SK-N-SH treated with all-trans-retinoic acid at 6 μM for 48 hours (cell line): Measurements from ENCODE around the gene KCND1.
A peak's percentile ranks its signal among the peaks of the same experiment; 100 is the strongest.

Experiments used
- ATAC-seq: fragments of 200-7000 bp; cut with Tn5 transposase; 3 replicates; pipeline ENCODE4 v1.9.1; 2020; ENCODE audit warnings: mild to moderate bottlenecking, moderate library complexity
- ARNTL ChIP-seq: fragments of 450-650 bp; formaldehyde crosslinking; IDR thresholded peaks from 2 replicates; pipeline ENCODE4 v1.5.0; 2020; ENCODE audit warnings: low read depth, mild to moderate bottlenecking, moderate library complexity, borderline replicate concordance
- BACH2 ChIP-seq: fragments of 250-450 bp; sonication (Bioruptor Pico); IDR thresholded peaks from 2 replicates; pipeline ENCODE4 v1.9.0; 2021; ENCODE audit warnings: mild to moderate bottlenecking, borderline replicate concordance
- CREB5 ChIP-seq: fragments of 250-450 bp; sonication (Bioruptor Pico); IDR thresholded peaks from 2 replicates; pipeline ENCODE4 v1.5.1; 2020; ENCODE audit warnings: low read depth, mild to moderate bottlenecking, moderate library complexity
- CSDC2 ChIP-seq: fragments of 250-450 bp; sonication (Bioruptor Pico); IDR thresholded peaks from 2 replicates; pipeline ENCODE4 v1.5.0; 2020; ENCODE audit warnings: mild to moderate bottlenecking, moderate library complexity
- CSRNP3 ChIP-seq: fragments of 250-450 bp; sonication (Bioruptor Pico); IDR thresholded peaks from 2 replicates; pipeline ENCODE4 v1.5.1; 2021; ENCODE audit warnings: mild to moderate bottlenecking, moderate library complexity
- ESRRG ChIP-seq: fragments of 250-450 bp; sonication (Bioruptor Pico); IDR thresholded peaks from 2 replicates; pipeline ENCODE4 v1.6.1; 2021; ENCODE audit warnings: mild to moderate bottlenecking
- GLIS3 ChIP-seq: fragments of 250-450 bp; sonication (Bioruptor Pico); IDR thresholded peaks from 2 replicates; pipeline ENCODE4 v1.5.0; 2020; ENCODE audit warnings: mild to moderate bottlenecking, moderate library complexity
- ISL1 ChIP-seq: fragments of 250-450 bp; sonication (Bioruptor Pico); IDR thresholded peaks from 2 replicates; pipeline ENCODE4 v2.1.2; 2022; ENCODE audit warnings: mild to moderate bottlenecking, moderate library complexity
- OSR1 ChIP-seq: fragments of 250-450 bp; sonication (Bioruptor Pico); IDR thresholded peaks from 2 replicates; pipeline ENCODE4 v1.8.0; 2022; ENCODE audit warnings: moderate library complexity, mild to moderate bottlenecking, inconsistent platforms
- PATZ1 ChIP-seq: fragments of 250-450 bp; sonication (Bioruptor Pico); IDR thresholded peaks from 2 replicates; pipeline ENCODE4 v1.8.0; 2020; ENCODE audit warnings: mild to moderate bottlenecking, moderate library complexity, borderline replicate concordance
- POU6F1 ChIP-seq: fragments of 250-450 bp; sonication (Bioruptor Pico); IDR thresholded peaks from 2 replicates; pipeline ENCODE4 v1.8.0; 2021; ENCODE audit warnings: low read depth, mild to moderate bottlenecking, moderate library complexity, borderline replicate concordance
- SNAI2 ChIP-seq: fragments of 250-450 bp; sonication (Bioruptor Pico); IDR thresholded peaks from 2 replicates; pipeline ENCODE4 v1.5.0; 2020; ENCODE audit warnings: mild to moderate bottlenecking, moderate library complexity
- TCF4 ChIP-seq: fragments of 250-450 bp; sonication (Bioruptor Pico); IDR thresholded peaks from 2 replicates; pipeline ENCODE4 v1.8.0; 2021; ENCODE audit warnings: mild to moderate bottlenecking, moderate library complexity, borderline replicate concordance
- TOX ChIP-seq: fragments of 250-450 bp; sonication (Bioruptor Pico); IDR thresholded peaks from 2 replicates; pipeline ENCODE4 v1.8.0; 2021; ENCODE audit warnings: mild to moderate bottlenecking, moderate library complexity, borderline replicate concordance
- ZC3H10 ChIP-seq: fragments of 250-450 bp; sonication (Bioruptor Pico); IDR thresholded peaks from 2 replicates; pipeline ENCODE4 v1.5.1; 2021; ENCODE audit warnings: mild to moderate bottlenecking, moderate library complexity
- ZNF565 ChIP-seq: fragments of 450-650 bp; formaldehyde crosslinking; conservative IDR thresholded peaks from 2 replicates; pipeline ENCODE4 v1.5.0; 2020; ENCODE audit warnings: low read depth, mild to moderate bottlenecking, moderate library complexity
- ZNF70 ChIP-seq: fragments of 450-650 bp; formaldehyde crosslinking; IDR thresholded peaks from 2 replicates; pipeline ENCODE4 v1.5.0; 2020; ENCODE audit warnings: mild to moderate bottlenecking, moderate library complexity
- ZNF8 ChIP-seq: fragments of 450-650 bp; formaldehyde crosslinking; IDR thresholded peaks from 2 replicates; pipeline ENCODE4 v1.5.0; 2020; ENCODE audit warnings: mild to moderate bottlenecking, moderate library complexity

The KCND1 gene

GRCh38 chrX:48974033-48974432, 2.4 kb upstream of the KCND1 start (continued):
- no peak for TF ChIP-seq PATZ1
- no peak for TF ChIP-seq ZNF565
- no peak for TF ChIP-seq ESRRG (CRISPR knock-in tag)
- no peak for TF ChIP-seq ARNTL
- no peak for TF ChIP-seq GLIS3 (CRISPR knock-in tag)
- no peak for TF ChIP-seq OSR1 (CRISPR knock-in tag)
- no peak for TF ChIP-seq CSDC2 (CRISPR knock-in tag)

GRCh38 chrX:48972220-48973164, 848 bp upstream of the KCND1 start:
- ATAC-seq: peak; percentile 77
- TF ChIP-seq CSRNP3 (CRISPR knock-in tag): no peak
- TF ChIP-seq GLIS3 (CRISPR knock-in tag): no peak
- TF ChIP-seq TCF4: no peak
- no peak for TF ChIP-seq ZNF8 (CRISPR knock-in tag)
- TF ChIP-seq ISL1: no peak
- no peak for TF ChIP-seq POU6F1 (CRISPR knock-in tag)
- TF ChIP-seq SNAI2 (CRISPR knock-in tag): no peak
- TF ChIP-seq, all 23 proteins: peak for 0

GRCh38 chrX:48969471-48969870, 2.2 kb downstream of the KCND1 start:
- no peak for ATAC-seq
- TF ChIP-seq ESRRG (CRISPR knock-in tag) (no peak), PATZ1 (no peak), TOX (CRISPR knock-in tag) (no peak), SNAI2 (CRISPR knock-in tag) (no peak), BACH2 (CRISPR knock-in tag) (no peak), ZC3H10 (CRISPR knock-in tag) (no peak), CSRNP3 (CRISPR knock-in tag) (no peak), CREB5 (CRISPR knock-in tag) (no peak), ZNF8 (CRISPR knock-in tag) (no peak), POU6F1 (CRISPR knock-in tag) (no peak), CSDC2 (CRISPR knock-in tag) (no peak), OSR1 (CRISPR knock-in tag) (no peak), TCF4 (no peak), ZNF70 (CRISPR knock-in tag) (no peak), ISL1 (no peak), ARNTL (no peak)
